ENCODE data around the gene GUCY1A1. TPM values are rescaled to one million over a fixed set of nuclear protein-coding genes. Genes with fewer than 3 reads are reported as not detected.

The GUCY1A1 gene
- total RNA-seq, 3 donors from 2014 or later (not counting 1 experiment from before 2014, with no cell fraction given): 4.1 to 7.4 (median 5.2) TPM

GRCh38 chr4:155629956-155630355 is 36.7 kb upstream of the GUCY1A1 start:
- H3K4me1 ChIP-seq (ENCODE audit: control insufficient read depth, insufficient read depth, low read length): no peaks in the 10 kb centered on the region
- intact Hi-C loops (cut with micrococcal nuclease): no loop called here
- Mint-ChIP-seq H3K4me1 (no peaks in the 10 kb centered on the region), H3K27me3 (ENCODE audit: low read depth in 2 of 2) (peaks cover 0 to under 1% of the 10 kb centered on the region in 2 donors), H3K27ac (no peak overlapping the region), H3K9me3 (peaks cover 0 to 2% of the 10 kb centered on the region in 2 donors), H3K4me3 (no peak overlapping the region), H3K36me3 (no peaks in the 10 kb centered on the region)
- H3K27ac ChIP-seq (ENCODE audit: low read length): no peak overlapping the region
- DNase-seq: no peak
- H3K4me3 ChIP-seq (ENCODE audit: low read length): no peak overlapping the region
- H3K36me3 ChIP-seq (ENCODE audit: control insufficient read depth, insufficient read depth, low read length): no peaks in the 10 kb centered on the region
- no peaks in the 10 kb centered on the region for H3K9me3 ChIP-seq (ENCODE audit: control insufficient read depth, insufficient read depth, low read length)
- TF ChIP-seq CTCF (IDR thresholded peaks at IDR 0.05): no peak
- ATAC-seq: no peak
- no CpG with 5 or more reads among the region's 1 CpG for WGBS (ENCODE audit: insufficient coverage)
- no peaks in the 10 kb centered on the region for H3K27me3 ChIP-seq (ENCODE audit: control insufficient read depth, insufficient read depth, low read length)

GRCh38 chr4:155632310-155632840 is 34.3 kb upstream of the GUCY1A1 start:
- WGBS (ENCODE audit: insufficient coverage): 83% methylated on average over 1 of the region's 4 CpGs
- H3K9me3 Mint-ChIP-seq: peaks cover 0 to 2% of the 10 kb centered on the region in 2 donors
- Histone ChIP-seq H3K27ac (ENCODE audit: low read length) (no peak overlapping the region), H3K36me3 (ENCODE audit: control insufficient read depth, insufficient read depth, low read length) (no peaks in the 10 kb centered on the region), H3K4me3 (ENCODE audit: low read length) (no peak overlapping the region), H3K27me3 (ENCODE audit: control insufficient read depth, insufficient read depth, low read length) (no peaks in the 10 kb centered on the region), H3K4me1 (ENCODE audit: control insufficient read depth, insufficient read depth, low read length) (no peaks in the 10 kb centered on the region), H3K9me3 (ENCODE audit: control insufficient read depth, insufficient read depth, low read length) (no peaks in the 10 kb centered on the region)
- no peaks in the 10 kb centered on the region for H3K36me3 Mint-ChIP-seq
- no peak overlapping the region for H3K4me3 Mint-ChIP-seq
- DNase-seq: no peak
- intact Hi-C loops (cut with micrococcal nuclease): no loop called here
- no peaks in the 10 kb centered on the region for H3K4me1 Mint-ChIP-seq
- H3K27me3 Mint-ChIP-seq (ENCODE audit: low read depth in 2 of 2): peaks cover 0 to 2% of the 10 kb centered on the region in 2 donors
- ATAC-seq: no peak
- no peak for TF ChIP-seq CTCF (IDR thresholded peaks at IDR 0.05)
- no peak overlapping the region for H3K27ac Mint-ChIP-seq

GRCh38 chr4:155638195-155638965 is 28.3 kb upstream of the GUCY1A1 start:
- Mint-ChIP-seq H3K4me3 (no peak overlapping the region), H3K27ac (no peak overlapping the region), H3K27me3 (ENCODE audit: low read depth in 2 of 2) (peaks cover 0 to 2% of the 10 kb centered on the region in 2 donors), H3K36me3 (no peaks in the 10 kb centered on the region), H3K9me3 (peaks cover 0 to 2% of the 10 kb centered on the region in 2 donors), H3K4me1 (peaks cover 7 to 13% of the 10 kb centered on the region in 2 donors)
- DNase-seq (no peak), ATAC-seq (no peak)
- Histone ChIP-seq H3K4me3 (ENCODE audit: low read length) (no peak overlapping the region), H3K36me3 (ENCODE audit: control insufficient read depth, insufficient read depth, low read length) (no peaks in the 10 kb centered on the region), H3K4me1 (ENCODE audit: control insufficient read depth, insufficient read depth, low read length) (peaks cover 7% of the 10 kb centered on the region), H3K27ac (ENCODE audit: low read length) (no peak overlapping the region), H3K27me3 (ENCODE audit: control insufficient read depth, insufficient read depth, low read length) (no peaks in the 10 kb centered on the region), H3K9me3 (ENCODE audit: control insufficient read depth, insufficient read depth, low read length) (no peaks in the 10 kb centered on the region)
- 30% methylated on average over 3 of the region's 5 CpGs for WGBS (ENCODE audit: insufficient coverage)
- no peak for TF ChIP-seq CTCF (IDR thresholded peaks at IDR 0.05)
- intact Hi-C loops (cut with micrococcal nuclease): no loop called here

All from natural killer cell (primary cell).